NCI-H748 (cell line): Measurements from ENCODE around the gene PTPRJ.

Experiments used
- DNase-seq: peaks from one replicate; lab custom pipeline; 2025; ENCODE audit not compliant: unreplicated experiment; lab: John Stamatoyannopoulos, UW

The PTPRJ gene

GRCh38 chr11:48184452-48184851, 204.1 kb downstream of the PTPRJ start:
- DNase-seq = no peak

- DNase-seq = peak; percentile 67
These were observed 210.7 kb downstream of the PTPRJ start for GRCh38 chr11:48190906-48191654.

GRCh38 chr11:48193876-48194275, 213.5 kb downstream of the PTPRJ start:
- DNase-seq = no peak

GRCh38 chr11:48207881-48208280, 227.5 kb downstream of the PTPRJ start:
- DNase-seq = no peak

DNA sequence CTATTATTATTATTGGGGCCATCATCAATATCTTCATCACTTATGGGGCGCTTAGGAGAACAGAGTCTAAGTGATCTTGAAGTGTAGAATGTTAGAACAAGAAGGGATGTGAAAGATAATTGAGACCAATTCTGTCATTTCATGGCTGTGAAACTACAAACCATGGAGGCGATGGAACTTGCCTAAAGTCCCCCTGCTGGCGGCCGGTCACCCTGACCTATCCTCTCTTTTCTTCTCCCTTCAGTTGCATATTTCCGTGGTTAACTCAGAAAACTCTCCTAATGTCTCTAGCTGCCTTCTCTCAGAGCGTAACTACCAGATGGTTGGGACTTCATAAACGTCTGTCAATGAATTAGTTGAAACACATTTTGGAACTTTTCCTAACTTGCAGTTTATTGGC, 229.7 kb downstream of the PTPRJ start:
- DNase-seq = no peak

GRCh38 chr11:48216510-48216909, 236.2 kb downstream of the PTPRJ start, which contains the start of gene OR4B1:
OR4B1 (plus strand) TSS chr11:48216810; CDS start chr11:48216810, 0 bp downstream.
- DNase-seq = no peak
